SW 1271 (cell line): Measurements from ENCODE around the gene ARID1B.

ENCODE experiments used
- DNase-seq, 2 experiments: peaks; one replicate each; lab custom pipeline; 2025; lab: John Stamatoyannopoulos, UW

The ARID1B gene

GRCh38 chr6:156852147-156852857 is 75.1 kb downstream of the ARID1B start:
- DNase-seq = no peak

- DNase-seq = no peak
These were observed 75.7 kb downstream of the ARID1B start for GRCh38 chr6:156852858-156853216.

- DNase-seq = no peak
These were observed 76.6 kb downstream of the ARID1B start for GRCh38 chr6:156853733-156854132.

- no peak for DNase-seq
These were observed 77.4 kb downstream of the ARID1B start for GRCh38 chr6:156854466-156855161.

- no peak for DNase-seq
These were observed 80.4 kb downstream of the ARID1B start for GRCh38 chr6:156857573-156857972.

- DNase-seq = no peak
These were observed 82.5 kb downstream of the ARID1B start for GRCh38 chr6:156859686-156860085.

GRCh38 chr6:156862711-156863110 is 85.5 kb downstream of the ARID1B start:
- DNase-seq = no peak

- no peak for DNase-seq
These were observed 86.3 kb downstream of the ARID1B start for GRCh38 chr6:156863504-156863903.

GRCh38 chr6:156864557-156864956 is 87.4 kb downstream of the ARID1B start:
- no peak for DNase-seq

GRCh38 chr6:156865019-156865629 is 87.9 kb downstream of the ARID1B start:
- DNase-seq = no peak

GRCh38 chr6:156866220-156867015 is 89.2 kb downstream of the ARID1B start:
- DNase-seq = no peak

GRCh38 chr6:156867121-156867520 is 89.9 kb downstream of the ARID1B start:
- DNase-seq = no peak

- DNase-seq = no peak
These were observed 91.2 kb downstream of the ARID1B start for GRCh38 chr6:156868385-156868784.

GRCh38 chr6:156869980-156870398 is 92.8 kb downstream of the ARID1B start:
- DNase-seq = no peak

- no peak for DNase-seq
These were observed 93.9 kb downstream of the ARID1B start for GRCh38 chr6:156870924-156871539.

- no peak for DNase-seq
These were observed 95.7 kb downstream of the ARID1B start for GRCh38 chr6:156872903-156873302.

- DNase-seq = no peak
These were observed 96.6 kb downstream of the ARID1B start for GRCh38 chr6:156873654-156874380.

- no peak for DNase-seq
These were observed 97.9 kb downstream of the ARID1B start for GRCh38 chr6:156875062-156875461.

- no peak for DNase-seq
These were observed 99.1 kb downstream of the ARID1B start for GRCh38 chr6:156876302-156876701.

GRCh38 chr6:156877126-156877863 is 100.1 kb downstream of the ARID1B start:
- DNase-seq = no peak

- no peak for DNase-seq
These were observed 101.5 kb downstream of the ARID1B start for GRCh38 chr6:156878681-156879080.
